GM21526 (cell line): Measurements from ENCODE around the gene PTPN13.
"Not testable (repeated sequence)": the region's sequence is repeated elsewhere in the genome, so short reads cannot be mapped to it uniquely, and the experiment has no call there.

Experiments
- ATAC-seq: cut with Tn5 transposase; IDR thresholded peaks from one replicate; pipeline ENCODE4 v1.9.1; 2021; ENCODE audit warnings: moderate library complexity; ENCODE audit not compliant: unreplicated experiment, low FRiP score

The PTPN13 gene

GRCh38 chr4:86686741-86687140 lies 92.6 kb downstream of the PTPN13 start:
- no peak for ATAC-seq

GRCh38 chr4:86688026-86688425 lies 93.9 kb downstream of the PTPN13 start:
- ATAC-seq, result no peak

GRCh38 chr4:86704601-86705000 lies 110.5 kb downstream of the PTPN13 start:
- ATAC-seq, result no peak

- ATAC-seq, result no peak
Observed at GRCh38 chr4:86706923-86707597, 112.9 kb downstream of the PTPN13 start.

GRCh38 chr4:86717651-86718050 lies 123.5 kb downstream of the PTPN13 start:
- no peak for ATAC-seq

- ATAC-seq, result no peak
Observed at GRCh38 chr4:86718152-86718551, 124.0 kb downstream of the PTPN13 start.

GRCh38 chr4:86719149-86719548 lies 125.0 kb downstream of the PTPN13 start:
- not testable (repeated sequence) for ATAC-seq

GRCh38 chr4:86720508-86721068 lies 126.5 kb downstream of the PTPN13 start:
- ATAC-seq, result no peak

- ATAC-seq, result no peak
Observed at GRCh38 chr4:86721412-86721811, 127.3 kb downstream of the PTPN13 start.

- no peak for ATAC-seq
Observed at GRCh38 chr4:86730310-86730709, 136.2 kb downstream of the PTPN13 start.

GRCh38 chr4:86737244-86737643 lies 143.1 kb downstream of the PTPN13 start:
- ATAC-seq, result no peak

- no peak for ATAC-seq
Observed at GRCh38 chr4:86741846-86742245, 147.7 kb downstream of the PTPN13 start.

- no peak for ATAC-seq
Observed at GRCh38 chr4:86744570-86744969, 150.5 kb downstream of the PTPN13 start.

GRCh38 chr4:86749121-86749520 lies 155.0 kb downstream of the PTPN13 start:
- ATAC-seq, result no peak

GRCh38 chr4:86755388-86755787 lies 161.3 kb downstream of the PTPN13 start:
- no peak for ATAC-seq

- no peak for ATAC-seq
Observed at GRCh38 chr4:86757468-86757867, 163.4 kb downstream of the PTPN13 start.

GRCh38 chr4:86759298-86759697 lies 165.2 kb downstream of the PTPN13 start:
- no peak for ATAC-seq

GRCh38 chr4:86762649-86763048 lies 168.5 kb downstream of the PTPN13 start:
- no peak for ATAC-seq

GRCh38 chr4:86769794-86770193 lies 175.7 kb downstream of the PTPN13 start:
- no peak for ATAC-seq

GRCh38 chr4:86771141-86771540 lies 177.0 kb downstream of the PTPN13 start:
- no peak for ATAC-seq

GRCh38 chr4:86775061-86775460 lies 180.9 kb downstream of the PTPN13 start:
- ATAC-seq, result no peak

- ATAC-seq, result no peak
Observed at GRCh38 chr4:86778175-86778574, 184.1 kb downstream of the PTPN13 start.
